ENCODE results near the gene ARRB2.

DNA sequence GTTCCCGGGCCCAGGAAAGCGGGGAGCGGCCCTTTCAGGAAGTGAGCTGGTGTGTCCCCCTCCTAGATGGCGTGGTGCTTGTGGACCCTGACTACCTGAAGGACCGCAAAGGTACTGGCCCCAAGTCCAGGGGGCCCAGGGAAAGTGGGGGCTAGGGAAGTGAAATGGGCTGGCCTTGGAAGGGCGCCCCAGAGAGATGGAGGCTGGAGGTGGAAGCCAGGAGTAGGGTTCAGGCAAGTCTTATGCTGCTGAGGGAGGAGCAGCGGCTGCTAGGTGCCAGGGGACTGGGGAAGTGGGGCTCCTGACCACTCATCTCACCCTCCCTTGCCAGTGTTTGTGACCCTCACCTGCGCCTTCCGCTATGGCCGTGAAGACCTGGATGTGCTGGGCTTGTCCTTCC lies 5.6 kb downstream of the ARRB2 start:
- no peak for TF ChIP-seq GATA2 (IDR thresholded peaks at IDR 0.05; ENCODE audit: low read depth, low read length)
- no peak for TF ChIP-seq GATA3 (IDR thresholded peaks at IDR 0.05; ENCODE audit: low read depth, low read length)

Data from SH-SY5Y (cell line).